Fibroblast of pulmonary artery (primary cell): ENCODE measurements around the gene AOPEP.

Source experiments
- DNase-seq: peaks from one replicate; pipeline ENCODE4 v3.0.0-alpha.2; 2010; ENCODE audit warnings: low read depth
- H3K4me3 ChIP-seq: replicated peaks from 2 replicates; pipeline ENCODE4 v1.5.1; 2011; ENCODE audit warnings: low read depth, mild to moderate bottlenecking, control low read depth, low read length, moderate library complexity
- TF ChIP-seq, protein P1 (sequence below): IDR thresholded peaks from 2 replicates; pipeline ENCODE4 v1.5.1; 2011; ENCODE audit warnings: mild to moderate bottlenecking, control low read depth, low read length, inconsistent platforms; ENCODE audit errors: missing control alignments

The AOPEP gene

DNA sequence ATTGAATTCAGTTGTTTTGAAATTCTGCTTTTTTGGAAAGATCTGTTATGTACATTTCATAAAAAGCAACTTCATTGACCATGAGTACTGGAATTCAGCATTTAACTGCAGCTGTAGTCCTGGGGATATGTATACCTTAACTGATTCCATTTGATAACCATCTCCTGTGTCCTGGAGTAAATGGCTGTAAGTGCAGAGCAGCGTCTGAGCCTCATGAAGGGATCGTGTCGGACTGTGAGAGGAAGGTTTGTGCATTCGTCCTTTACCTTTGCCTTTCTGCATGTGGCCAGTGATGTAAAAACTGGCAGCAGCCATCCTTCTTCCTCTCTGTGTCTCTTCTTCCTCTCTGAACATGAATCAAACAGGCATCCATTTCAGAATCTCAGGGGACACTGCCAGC is 303.8 kb downstream of the AOPEP start:
- TF ChIP-seq, protein P1, sequence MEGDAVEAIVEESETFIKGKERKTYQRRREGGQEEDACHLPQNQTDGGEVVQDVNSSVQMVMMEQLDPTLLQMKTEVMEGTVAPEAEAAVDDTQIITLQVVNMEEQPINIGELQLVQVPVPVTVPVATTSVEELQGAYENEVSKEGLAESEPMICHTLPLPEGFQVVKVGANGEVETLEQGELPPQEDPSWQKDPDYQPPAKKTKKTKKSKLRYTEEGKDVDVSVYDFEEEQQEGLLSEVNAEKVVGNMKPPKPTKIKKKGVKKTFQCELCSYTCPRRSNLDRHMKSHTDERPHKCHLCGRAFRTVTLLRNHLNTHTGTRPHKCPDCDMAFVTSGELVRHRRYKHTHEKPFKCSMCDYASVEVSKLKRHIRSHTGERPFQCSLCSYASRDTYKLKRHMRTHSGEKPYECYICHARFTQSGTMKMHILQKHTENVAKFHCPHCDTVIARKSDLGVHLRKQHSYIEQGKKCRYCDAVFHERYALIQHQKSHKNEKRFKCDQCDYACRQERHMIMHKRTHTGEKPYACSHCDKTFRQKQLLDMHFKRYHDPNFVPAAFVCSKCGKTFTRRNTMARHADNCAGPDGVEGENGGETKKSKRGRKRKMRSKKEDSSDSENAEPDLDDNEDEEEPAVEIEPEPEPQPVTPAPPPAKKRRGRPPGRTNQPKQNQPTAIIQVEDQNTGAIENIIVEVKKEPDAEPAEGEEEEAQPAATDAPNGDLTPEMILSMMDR = no peak
- no peak overlapping the region for H3K4me3 ChIP-seq
- no peak for DNase-seq

DNA sequence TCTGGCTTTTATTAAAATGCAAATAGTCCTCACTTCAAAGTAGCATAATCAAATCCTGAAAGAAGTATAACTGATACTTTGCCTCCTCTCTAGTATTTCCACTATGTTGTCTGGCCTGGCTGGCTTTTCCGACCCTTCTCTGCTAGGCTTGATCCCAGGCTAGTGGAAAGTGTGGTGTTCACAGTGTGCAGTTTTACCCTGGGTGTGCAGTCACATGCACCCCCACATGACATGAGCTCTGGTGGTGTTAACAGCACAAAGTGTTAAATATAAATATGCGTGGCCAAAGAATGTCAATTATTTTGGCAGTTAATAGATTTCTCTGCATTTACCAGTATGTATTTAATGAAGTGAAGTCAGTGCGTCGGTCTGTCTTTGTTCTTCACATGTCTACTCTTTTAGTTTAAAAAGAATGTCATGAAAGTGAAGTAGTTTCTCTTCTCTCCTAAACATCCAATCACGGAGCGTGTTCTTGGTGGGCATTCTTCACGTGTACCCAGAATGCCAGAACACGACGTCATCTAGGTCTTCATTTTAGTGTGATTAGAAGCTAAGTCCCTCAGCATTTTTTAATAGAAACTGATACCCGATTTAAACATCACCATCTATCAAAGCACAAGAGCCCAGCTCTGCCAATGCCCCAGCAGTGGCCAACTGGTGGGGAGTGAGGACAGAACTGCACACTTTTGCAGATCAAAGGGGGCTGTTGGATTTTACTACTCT is 304.6 kb downstream of the AOPEP start:
- H3K4me3 ChIP-seq = no peak overlapping the region
- DNase-seq = no peak
- TF ChIP-seq, protein P1 = no peak

DNA sequence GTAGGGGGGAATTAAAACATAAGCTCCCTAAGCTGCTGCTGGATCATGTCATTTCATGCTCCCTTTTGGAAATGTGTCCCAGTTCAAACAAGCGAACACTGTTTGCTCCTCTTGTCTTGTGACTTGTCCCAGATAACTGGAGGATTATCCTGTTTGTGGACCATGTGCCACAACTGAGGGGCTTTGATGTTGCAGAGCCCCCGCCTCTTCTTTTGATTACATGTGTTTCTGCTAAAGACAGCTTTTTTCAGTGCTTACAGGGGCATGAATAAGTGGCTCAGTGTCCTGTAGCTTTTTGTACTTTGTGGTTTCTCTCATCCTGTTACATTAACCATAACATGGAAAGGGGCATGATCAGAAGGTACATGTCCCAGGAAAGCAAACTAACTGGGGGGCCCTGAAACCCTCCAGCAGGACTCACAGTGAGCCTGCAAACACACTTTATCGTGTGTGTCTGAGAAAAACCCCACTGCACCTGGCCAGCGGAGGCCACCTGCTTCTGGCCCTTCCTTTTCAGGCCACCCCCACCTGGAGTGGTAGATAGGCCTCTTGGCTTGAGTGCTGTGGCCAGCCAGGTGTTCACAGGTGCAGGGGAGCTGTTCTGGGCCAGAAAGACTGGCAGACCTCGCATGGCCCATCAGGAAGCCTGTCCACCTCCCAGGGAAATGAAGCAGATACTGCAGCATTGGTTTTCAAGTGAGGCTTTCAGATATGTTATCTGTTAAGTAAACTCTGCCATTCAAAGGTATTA is 305.4 kb downstream of the AOPEP start:
- TF ChIP-seq, protein P1 = no peak
- no peak overlapping the region for H3K4me3 ChIP-seq
- no peak for DNase-seq

DNA sequence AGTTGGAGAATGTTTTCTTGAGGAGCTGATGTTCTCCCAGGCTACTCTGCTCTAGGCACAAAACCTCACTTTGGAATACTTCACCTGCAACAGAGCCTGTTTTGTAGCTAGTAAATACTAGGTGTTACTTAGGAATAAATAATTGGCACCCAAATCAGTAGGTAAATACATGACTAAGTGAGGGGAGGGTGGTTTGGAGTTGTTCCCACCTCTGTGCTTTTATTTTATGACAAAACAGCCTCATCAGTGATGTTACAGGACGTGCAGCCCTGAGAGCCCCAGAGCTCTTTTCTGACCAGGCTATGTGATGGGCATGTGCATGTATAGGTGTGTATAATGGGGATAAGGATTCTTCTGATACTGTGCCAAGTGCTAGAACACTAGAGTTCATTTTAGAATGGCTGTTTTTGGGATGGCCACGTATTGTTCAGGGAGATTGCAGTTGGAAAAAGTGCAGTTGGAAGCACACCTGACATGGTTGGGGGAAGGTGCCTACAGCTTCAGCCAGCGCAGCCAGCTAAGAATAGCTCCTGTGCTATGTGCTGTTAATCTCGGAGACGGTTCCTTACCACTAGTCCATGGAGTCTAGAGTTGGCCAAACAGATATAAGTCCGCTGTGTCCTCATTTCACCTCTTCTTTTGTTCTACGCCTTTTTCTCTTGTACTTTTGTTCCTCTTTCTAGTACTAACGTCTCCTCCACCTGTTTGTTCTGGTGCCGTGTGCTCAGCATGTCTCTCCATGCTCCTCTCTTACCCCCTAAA is 306.3 kb downstream of the AOPEP start:
- no peak for DNase-seq
- TF ChIP-seq, protein P1 = no peak
- H3K4me3 ChIP-seq = no peak overlapping the region

DNA sequence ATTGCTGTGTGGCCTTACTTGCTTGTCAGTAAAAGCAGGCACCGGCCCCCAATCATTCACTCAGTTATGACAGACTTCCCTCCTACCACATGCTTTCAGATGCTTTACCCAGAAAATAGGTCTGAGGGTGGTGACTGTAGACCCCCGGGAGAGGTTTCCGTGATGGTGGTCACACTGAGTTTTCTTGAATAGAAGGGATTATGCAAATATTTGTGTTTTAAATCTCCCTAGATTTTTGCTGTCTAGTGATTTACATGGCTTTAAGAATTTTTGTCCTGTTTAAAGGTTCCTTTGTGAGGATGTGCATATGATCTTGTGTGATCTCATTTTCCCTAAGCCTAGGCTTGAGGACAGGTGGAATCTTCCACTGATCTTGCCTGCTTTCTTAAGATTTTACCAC is 309.3 kb downstream of the AOPEP start:
- TF ChIP-seq, protein P1 = no peak
- no peak overlapping the region for H3K4me3 ChIP-seq
- no peak for DNase-seq

DNA sequence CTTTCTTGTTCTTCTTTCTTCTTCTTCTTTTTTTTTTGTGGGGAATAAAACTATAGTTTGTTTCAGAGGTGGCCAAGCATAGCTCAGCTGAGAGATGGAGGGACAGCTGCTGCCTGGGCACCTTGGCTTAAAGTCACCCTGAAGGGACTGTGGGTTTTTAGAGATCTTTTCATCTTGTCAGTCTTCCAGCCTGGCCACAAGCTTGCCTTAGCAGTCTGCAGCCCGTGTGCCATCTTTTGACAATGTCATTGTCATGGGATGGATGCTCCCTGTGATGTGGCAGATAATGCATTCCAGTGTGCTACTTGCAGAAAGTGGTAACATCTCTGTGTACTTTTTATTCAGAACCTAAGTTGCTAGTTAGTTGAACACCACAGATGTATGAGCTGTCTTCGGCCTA is 310.2 kb downstream of the AOPEP start:
- DNase-seq = no peak
- TF ChIP-seq, protein P1 = no peak

More for the DNA sequence above, 310.2 kb downstream of the AOPEP start:
- H3K4me3 ChIP-seq = no peak overlapping the region
